Activated effector memory CD4-positive, alpha-beta T cell treated with anti-CD3 and anti-CD28 coated beads, Interleukin-2, amount 50 U/mL, for 16 hours (primary cell): Measurements from ENCODE around the gene CORO2B.
A peak's percentile ranks its signal among the peaks of the same experiment; 100 is the strongest.

Experiments
- DNase-seq: peaks from one replicate; pipeline ENCODE4 v3.0.0-alpha.2; 2020

The CORO2B gene

DNA sequence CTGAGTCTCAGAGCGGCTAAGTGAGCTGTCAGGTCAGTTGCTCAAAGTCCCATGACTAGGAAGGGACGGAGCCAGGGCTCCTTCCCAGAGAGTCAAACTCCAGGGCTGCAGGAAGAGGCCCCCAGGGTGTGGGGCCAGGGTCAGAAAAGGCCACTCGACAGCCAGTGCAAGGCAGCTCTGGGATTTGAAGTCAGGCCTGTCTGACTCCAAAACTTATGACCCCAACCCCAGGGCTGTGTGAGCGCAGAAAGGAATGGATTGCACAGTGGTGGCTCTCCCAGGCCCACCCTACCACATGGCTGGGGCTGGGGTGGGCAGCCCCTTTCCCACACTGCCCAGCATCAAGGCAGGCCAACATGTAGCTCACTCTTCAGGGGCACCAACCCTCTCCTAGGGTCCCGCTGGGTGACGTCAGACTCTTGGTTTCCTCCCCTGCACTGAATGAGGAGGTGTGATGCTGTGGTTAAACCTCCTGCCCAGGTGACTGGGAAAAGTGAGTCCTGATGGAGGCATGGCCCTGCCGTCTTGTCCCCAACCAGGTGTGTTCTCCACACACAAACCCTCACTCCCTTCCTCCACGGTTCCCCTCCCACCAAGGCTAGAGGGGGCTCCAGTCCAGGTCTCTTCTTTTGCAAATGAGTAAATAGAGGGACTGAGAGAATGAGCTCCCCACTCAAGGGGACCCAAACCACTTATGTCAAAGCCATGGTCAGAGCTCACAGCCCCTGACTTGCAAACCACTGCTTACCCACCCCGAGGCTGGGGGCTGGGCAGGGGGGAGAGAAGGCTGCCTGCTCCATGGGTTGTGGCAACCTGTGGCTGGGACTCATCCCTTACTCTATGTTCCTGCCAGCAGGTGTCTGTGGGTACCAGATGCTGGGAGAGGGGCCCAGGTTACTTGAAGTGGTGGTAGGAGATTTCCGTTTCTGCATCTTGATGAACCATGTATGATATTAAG, 23.8 kb upstream of the CORO2B start:
- DNase-seq, result no peak

DNA sequence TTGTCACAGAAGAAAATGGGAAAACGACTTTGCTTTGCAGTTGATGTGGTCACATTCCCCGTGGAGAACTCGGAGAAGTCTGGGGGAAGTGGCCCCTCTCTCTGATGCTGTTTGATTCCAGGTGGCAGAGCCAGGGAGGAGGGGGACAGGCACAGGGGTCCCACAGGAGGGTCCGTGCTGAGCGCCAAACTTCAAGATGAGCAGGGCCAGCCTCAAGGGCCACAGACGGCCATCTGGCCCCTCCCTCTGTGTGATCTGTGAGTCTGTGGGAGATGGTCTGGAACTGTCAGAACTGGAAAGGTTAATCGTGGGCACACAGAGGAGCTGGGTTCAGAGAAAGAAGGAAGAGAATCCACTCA, 23.1 kb upstream of the CORO2B start:
- no peak for DNase-seq

DNA sequence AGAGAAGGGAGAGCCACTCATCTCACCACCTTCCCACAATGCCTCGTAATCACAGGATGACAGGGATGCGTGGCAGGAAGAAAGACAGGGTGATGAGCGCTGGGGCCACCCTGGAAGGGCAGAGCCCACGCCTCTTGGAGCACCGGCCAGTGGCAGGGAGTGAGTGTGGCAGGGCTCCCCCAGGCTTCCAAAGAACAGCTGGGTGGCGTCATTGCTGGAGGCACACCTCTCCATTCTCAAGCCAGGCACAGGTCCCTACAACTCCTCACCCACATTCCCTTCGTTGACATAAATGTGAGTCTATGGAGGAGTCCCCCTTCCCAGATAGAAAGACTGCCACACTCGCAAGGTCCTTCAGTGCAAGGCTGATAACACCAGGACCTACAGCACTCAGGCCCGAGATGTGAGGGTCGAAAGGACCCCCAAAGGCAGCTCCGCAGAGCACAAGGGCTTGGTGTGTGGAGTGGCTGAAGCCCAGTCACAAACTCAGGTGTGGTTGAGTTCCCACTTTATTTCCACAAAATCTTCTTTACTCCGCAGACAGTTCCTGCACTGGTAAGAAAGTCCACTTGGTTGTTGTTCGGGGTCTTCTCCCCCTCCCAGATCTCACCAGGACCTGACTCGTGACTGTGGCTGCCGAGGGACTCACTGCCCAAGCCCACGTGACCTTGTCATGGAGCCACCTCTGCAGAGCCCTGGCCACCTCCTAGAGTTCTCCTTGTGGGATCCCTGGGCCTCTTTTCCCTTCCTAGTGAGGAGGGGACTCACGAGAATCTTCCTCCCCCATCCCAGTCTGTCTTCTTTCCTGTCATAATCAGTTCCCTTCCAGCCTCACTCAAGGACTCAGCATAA, 22.4 kb upstream of the CORO2B start:
- DNase-seq, result no peak

DNA sequence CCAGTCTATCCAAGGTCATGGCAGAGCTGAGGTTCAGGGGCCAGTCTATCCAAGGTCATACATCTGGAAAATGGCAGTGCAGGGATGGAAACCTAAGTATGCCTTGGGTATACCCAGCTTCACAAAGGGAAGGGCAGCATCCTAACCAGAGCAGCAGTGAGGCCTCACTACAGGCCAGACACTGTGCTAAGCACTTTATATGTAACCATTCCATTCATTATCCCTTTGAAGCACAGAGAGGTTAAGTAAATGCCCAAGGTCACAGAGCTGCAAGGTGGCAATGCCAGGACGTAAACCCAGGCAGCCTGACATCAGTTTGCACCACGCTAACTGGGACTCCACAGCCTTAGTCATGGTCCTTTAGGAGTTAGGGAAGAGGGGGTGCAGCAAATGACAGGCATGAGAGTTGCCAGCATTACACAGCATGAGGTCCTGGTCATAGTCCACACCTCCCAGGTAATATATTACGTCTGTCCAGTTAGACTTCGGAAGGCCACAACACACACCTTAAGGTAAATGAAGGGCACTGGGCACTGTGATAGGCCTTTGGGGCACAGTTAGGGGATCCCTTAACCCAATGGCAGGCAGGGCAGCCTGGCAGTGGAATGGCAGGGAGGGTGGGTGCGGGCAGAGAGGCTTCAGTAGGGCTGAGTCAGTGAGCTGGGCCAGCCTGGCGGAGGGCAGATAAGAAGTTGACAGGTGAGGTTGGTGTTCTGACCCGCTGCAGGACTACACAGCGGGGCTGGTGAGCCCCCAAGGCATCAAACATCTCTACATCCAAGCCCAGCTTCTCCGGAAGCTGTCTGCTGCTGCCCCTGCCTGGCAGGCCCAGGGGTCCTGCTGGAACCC, 21.1 kb upstream of the CORO2B start:
- no peak for DNase-seq

DNA sequence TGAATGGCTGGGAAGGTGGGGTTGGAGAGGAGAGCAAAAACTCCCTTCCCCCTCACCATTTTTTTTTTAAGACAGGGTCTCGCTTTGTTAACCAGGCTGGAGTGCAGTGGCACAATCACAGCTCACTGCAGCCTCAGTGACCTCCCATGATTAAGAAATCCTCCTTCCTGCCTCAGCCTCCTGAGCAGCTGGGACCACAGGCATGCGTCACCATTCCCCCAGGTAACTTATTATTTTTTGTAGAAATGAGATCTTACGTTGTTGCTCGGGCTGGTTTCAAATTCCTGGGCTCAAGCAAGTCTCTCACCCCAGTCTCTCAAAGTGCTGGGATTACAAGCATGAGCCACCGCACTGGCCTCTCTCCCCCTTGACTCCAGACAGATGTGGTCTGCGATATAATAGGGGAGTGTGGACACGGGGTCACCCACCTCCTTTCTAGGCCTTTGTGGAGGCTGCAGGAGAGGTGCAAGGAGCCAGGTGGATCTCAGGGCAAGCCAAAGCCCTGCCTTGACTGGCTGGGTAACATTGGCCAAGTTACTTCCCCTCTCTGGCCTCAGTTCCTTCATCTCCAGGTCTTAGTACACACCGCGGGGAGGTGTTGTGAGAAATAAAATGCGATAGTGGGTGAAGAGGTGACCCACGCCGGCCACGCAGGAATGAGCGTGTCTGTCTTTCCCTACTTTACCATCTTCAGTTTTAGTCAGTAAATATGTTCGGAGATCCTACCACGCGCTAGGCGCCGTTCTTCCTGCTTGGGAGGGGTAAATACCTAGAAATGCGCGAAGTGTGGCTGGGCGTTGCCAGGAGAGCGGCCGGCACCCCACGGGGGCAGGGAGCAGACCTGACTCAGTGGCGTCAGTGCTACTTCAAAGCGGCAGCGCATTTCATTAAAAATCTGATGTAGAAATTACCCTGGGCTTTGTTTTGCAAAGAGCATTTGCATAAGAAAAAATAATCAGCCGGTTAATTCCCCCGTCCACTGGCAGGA, 20.2 kb upstream of the CORO2B start:
- DNase-seq, result no peak

DNA sequence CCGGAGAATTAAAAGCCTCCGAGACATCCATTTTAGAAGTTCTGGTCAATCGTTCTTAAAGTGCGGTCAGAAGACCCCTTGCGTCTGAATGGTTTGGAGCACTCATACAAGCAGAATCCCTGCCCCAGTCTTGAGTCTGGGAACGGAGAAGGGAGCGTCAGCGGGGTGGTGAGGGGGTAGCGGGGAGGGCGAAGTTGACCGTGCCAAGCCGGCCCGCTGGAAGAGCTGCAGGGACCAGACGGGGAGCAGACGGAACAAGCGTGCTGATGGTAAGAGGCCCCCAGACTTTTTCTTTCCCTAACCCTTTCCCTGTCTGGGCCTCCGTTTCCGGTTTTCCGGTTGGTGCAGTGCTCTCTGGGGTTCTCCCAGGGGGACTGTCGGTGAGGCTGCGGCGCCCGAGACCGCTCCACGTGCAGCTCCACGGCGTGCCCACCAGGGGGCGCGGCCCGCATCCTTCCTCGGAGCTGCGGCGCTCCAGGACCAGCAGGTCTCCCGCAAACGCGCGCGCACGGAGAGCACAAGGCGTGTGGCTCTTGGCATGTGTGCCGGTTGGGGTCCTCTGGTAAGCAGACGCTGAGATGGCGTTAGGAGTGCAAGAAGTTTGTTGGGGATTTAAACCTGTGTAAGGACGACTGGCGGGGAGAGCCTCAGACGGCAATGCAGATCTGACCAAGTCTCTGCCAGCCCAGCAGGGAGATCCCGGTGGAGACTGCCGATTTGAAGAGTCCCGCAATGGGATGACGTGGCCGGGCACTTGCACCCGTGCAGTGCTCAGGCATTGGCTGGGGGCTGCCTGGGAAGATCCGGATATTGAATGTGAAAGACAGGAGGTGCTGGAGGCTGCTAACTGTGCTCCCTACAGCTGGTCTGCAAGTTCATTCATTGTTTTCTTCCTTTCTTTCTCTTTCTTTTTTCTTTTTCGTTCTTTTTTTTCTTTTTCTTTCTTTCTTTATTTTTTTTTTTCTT, 19.2 kb upstream of the CORO2B start:
- DNase-seq, result peak; percentile 89

DNA sequence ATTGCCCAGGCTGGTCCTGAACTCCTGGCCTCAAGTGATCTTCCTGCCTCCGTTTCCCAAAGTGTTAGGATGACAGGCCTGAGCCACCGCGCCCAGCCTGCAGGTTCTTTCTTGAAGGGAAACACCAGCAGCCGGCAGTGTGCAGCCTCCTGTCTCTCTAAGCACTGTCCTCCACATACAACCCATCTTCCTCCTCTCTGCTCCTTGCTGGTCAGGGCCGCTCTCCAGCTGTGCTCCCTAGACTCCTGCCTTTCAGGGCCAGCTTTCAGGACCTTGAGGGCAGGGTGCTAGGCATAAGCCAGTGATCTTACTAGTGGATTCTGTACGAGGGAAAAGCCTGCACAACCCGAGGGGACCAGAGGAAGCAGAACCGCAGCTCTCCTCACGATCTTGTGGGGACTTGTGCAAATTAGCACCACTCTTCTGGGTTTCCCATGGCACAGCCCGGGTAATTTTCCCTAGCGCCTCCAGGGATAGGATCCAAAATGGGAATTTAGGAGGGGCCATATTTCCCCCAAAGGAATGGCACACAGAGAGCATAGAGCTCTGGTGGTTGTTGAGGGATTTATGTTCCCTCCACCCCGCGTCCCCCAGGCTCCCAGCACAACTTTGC, 18.2 kb upstream of the CORO2B start:
- DNase-seq, result no peak

DNA sequence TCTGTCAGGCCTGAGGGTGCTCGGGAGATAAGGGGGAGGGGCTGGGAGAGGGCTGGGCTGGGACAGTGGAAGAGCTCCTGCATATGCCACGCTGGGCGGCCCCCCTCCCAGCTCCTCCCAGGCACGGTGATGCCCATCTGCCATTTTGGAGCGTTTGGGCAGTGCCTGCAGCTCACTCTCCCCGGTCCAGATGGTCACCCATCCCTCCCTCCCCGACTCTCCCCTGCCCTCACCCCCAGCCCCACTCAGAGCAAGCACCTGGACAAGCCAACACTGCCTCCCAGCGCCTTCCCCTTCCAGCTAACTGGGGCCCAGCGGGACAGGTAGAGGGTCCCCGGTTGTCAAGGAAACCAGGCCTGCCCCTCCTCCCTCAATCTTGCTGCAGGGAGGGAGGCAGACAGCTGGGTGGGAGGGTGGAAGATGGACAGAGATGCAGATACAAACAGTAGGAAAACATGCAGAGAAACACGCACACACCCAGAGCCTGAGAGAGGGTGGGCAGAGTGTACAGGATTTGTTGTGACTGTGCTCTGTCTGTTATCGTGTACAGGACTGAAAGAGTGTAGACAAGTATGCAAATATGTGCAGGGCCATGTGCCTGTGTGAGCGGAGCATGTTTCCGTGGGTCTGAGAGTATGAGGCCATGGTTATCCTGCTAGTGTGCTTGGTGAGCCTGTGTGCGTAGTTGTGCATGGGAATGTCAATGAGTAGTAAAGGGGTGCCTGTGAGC, 17.5 kb upstream of the CORO2B start:
- DNase-seq, result peak; percentile 27

DNA sequence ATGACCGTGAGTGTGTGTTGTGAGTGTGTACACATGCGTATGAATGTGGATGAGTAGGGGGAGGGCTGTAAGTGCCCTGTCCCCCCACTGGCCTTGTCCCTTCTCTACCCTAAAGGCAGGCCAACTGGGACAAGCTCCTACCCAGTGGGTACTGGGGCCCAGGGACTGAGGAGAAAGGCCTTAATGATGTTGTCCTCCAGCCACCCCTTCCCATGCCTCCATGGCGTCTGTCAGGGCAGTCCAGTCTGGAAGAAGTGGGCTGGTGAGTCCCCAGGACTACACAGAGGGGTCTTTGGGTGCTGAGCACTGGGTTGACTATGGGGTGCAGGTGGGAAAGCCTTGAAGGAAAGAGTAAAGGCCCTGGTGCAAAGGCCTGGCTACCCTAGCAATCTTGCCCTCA, 16.9 kb upstream of the CORO2B start:
- DNase-seq, result no peak

DNA sequence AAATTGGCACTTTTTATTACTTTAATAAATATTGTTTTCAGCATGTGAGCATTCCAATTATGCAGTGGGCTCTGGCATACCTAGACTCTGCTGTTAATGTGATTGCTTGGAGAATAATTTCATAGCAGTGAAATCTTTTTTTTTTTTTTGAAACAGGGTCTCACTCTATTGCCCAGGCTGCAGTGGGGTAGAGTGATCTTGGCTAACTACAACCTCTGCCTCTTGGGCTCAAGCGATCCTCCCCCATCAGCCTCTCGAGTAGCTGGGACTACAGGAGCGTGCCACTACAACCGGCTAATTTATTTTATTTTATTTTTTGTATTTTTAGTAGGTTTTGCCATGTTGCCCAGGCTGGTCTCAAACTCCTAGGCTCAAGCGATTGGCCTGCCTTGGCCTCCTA, 14.6 kb upstream of the CORO2B start:
- DNase-seq, result no peak

DNA sequence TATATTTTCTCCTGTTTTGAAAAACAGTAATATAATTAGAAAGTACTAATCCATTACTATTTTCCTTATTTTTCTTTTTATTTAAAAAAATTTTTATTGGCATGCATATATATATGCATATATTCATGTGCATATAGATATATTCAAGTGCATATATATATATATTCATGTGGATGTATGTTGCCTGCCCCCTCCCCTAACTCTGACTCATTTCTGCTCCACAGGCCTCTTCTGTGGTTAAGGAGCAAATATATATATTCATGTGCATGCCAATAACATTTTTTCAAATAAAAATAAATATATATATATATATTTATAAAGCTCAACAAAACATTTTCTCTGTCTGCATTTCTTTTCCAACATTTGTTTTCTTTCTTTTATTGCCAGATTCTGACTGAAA, 13.6 kb upstream of the CORO2B start:
- DNase-seq, result no peak

DNA sequence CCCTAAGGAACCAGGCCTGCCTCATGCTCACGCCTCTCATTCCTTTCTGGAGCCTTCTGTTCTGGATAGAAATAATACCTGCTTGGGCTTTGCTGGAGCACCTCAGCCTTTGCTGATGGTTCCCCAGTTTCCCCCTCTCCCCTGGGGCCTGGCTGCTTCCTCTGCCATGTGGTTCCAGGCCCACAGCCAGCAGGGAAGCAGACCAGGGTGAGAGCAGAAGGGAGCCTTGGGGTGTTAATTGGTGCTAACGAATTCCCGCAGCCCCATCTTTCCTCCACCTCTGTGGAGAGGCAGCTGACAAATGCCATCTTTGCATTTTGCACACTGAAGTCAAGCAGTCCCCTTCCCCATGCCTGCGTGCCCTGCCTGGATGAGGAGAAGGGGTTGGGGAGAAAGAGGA, 13.1 kb upstream of the CORO2B start:
- DNase-seq, result no peak

DNA sequence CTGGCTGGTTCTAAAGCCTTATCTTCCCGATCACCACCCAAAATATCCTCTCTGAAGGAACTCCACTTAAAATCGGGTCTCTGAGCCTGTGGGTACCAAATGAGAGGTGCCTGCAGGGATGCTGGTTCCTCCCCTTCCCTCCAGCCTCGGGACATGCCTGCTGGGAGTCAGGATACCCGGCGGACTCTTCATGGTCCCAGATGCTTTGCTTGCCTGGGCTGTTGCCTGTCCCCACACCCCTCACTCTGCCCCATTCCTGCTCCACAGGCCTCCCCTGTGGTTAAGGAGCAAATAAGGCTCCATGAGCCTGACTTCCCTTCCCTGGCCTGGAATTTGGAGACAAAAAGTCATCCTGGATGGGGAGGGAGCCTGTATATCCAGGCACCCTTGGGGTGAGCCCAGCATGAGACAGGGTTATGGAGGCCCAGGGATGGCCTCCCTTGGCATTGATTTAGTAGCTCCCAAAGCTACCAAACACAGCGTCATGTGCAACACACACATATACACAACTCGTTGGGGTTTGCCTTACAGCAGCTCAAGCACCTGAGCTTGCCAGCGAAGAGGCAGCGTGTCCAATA, 12.3 kb upstream of the CORO2B start:
- no peak for DNase-seq

DNA sequence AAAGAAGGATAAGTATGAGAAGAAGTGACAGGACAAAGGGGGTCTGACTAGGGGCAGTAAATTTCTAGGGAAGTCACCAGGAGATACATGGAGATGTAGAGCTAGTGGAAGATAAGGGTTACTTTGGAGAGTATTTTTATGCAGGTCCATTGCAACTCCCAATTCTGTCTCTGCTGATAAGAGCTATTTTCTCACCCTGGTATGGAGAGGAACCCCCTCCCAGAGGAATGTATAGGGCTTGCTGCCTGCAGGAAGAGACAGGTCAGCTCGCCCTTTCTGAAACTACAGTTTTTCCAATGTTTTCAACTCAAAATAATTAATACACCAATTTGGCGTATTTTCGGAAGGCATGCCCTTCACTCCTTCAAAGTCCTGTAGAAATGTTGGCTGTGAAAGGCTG, 11.4 kb upstream of the CORO2B start:
- no peak for DNase-seq

DNA sequence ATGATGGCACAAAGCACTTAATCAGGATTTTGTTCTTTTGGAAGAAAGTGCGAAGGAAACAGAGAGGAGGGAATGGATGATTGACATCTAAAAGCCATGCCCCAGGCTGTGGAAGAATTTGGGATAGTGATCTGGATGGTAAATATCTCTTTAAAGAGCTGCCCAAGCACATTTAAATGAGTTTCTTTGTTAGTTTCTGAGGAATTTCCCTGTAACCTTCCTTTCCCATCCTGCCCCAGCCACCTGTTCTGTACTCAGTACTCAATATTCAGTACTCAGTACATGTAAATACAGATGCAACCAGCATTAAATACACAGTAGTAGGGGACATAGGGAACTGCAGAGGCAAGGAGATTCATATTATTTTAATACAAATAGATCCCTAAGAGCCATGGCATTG, 7.8 kb upstream of the CORO2B start:
- DNase-seq, result no peak

DNA sequence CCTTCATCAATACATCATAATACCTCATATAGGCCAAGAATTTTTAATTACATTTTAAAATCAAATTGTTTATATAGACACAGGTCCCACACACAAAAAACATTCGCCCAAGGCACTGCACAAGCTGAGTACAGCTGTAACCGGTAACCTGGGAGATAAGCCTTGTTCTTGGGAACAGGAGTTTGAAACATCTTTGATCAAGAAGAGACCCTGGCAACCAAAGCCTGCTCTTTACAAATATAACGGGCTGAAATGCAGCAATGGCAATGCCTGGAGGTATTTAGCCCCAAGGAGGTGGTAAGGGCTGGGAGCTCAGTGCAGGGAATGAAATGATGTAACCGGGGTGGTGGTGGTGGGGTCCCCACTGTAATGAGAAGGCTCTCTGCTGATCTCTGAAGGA, 7.2 kb upstream of the CORO2B start:
- no peak for DNase-seq

DNA sequence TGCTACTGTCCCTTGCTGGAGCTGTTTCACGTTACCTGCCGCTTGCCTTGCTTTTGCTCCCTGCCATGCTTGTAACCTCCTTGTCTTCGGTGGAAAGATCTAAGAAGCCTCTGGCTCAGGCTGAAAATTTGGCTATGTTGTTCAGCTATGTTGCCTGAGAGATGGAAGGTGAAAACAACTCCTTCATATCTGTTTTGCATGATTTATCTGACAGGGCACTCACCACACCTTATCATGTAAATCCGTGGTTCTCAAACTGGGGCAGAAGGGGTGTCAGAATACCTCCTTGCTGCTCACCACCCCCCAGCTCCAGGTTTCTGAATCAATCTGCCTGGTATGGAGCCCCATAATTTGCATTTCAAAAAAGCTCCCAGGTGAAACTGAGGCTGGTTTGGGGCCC, 6.5 kb upstream of the CORO2B start:
- no peak for DNase-seq

DNA sequence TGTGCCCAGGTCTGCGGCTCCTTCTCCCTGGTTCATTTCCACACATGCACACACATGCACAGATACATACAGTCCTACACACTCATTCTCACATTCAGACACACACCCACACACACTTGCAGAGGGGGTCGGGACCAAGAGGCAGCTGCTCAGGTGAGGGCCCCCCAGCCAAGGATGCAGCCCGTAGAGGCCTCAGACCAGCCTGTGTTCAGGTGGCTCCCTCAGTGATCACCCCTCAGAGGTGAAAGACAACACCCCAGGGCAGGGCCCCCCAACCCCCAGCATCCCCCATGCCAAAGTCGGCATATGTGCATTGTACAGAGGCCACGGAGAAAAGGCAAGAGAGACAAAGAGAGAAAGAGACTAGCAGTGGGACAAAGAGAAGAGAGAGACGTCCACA, 5.9 kb upstream of the CORO2B start:
- DNase-seq, result no peak

DNA sequence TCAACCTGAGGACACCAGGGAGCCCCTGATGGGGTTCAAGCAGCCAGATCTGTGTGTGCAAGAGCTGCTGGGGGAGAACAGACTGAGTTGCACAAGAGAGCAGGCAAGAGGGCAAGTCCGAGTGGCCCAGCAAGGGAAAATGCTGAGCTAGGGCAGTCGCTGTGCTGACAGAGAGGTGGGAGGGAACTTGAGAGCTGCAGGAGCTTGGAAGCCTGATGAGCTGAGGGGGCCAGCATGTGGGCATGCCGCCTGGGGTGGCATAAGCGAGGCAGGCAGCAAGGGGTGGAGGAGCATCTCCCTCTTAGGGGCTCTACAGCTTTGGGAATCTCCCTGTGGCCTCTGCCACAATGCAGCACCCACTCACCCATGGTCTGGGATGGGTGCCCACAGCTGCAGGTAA, 4.7 kb upstream of the CORO2B start:
- DNase-seq, result no peak
